ENCODE results near the gene ACSS1. TPM values are rescaled to one million over a fixed set of nuclear protein-coding genes. Genes with fewer than 3 reads are reported as not detected.

ACSS1 gene
- total RNA-seq, 1 donor from 2014 or later = not detected

- Histone ChIP-seq H4K20me1 (ENCODE audit: low read depth) (no peaks in the 10 kb centered on the region), H2AFZ (replicated peaks) (no peak overlapping the region), H3K27me3 (no peaks in the 10 kb centered on the region), H3K9me3 (ENCODE audit: low read depth) (no peaks in the 10 kb centered on the region), H3K27ac (no peak overlapping the region), H3F3A (ENCODE audit: low read depth) (no peaks in the 10 kb centered on the region), H3K4me1 (no peaks in the 10 kb centered on the region), H3K79me2 (ENCODE audit: low read depth) (no peaks in the 10 kb centered on the region), H3K4me2 (no peak overlapping the region), H3K4me3 (no peak overlapping the region), H3K9ac (no peak overlapping the region), H3K36me3 (no peaks in the 10 kb centered on the region)
- no peak for DNase-seq (ENCODE audit: low spot score)
- Mint-ChIP-seq H3K36me3 (no peaks in the 10 kb centered on the region), H3K27ac (no peak overlapping the region), H3K9me3 (no peaks in the 10 kb centered on the region), H3K4me1 (no peaks in the 10 kb centered on the region), H3K27me3 (ENCODE audit: insufficient read depth, low read depth) (peaks cover 6% of the 10 kb centered on the region), H3K4me3 (no peak overlapping the region)
- no peak for TF ChIP-seq EZH2phosphoT487 (IDR thresholded peaks at IDR 0.05)
- TF ChIP-seq, protein P1, sequence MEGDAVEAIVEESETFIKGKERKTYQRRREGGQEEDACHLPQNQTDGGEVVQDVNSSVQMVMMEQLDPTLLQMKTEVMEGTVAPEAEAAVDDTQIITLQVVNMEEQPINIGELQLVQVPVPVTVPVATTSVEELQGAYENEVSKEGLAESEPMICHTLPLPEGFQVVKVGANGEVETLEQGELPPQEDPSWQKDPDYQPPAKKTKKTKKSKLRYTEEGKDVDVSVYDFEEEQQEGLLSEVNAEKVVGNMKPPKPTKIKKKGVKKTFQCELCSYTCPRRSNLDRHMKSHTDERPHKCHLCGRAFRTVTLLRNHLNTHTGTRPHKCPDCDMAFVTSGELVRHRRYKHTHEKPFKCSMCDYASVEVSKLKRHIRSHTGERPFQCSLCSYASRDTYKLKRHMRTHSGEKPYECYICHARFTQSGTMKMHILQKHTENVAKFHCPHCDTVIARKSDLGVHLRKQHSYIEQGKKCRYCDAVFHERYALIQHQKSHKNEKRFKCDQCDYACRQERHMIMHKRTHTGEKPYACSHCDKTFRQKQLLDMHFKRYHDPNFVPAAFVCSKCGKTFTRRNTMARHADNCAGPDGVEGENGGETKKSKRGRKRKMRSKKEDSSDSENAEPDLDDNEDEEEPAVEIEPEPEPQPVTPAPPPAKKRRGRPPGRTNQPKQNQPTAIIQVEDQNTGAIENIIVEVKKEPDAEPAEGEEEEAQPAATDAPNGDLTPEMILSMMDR (IDR thresholded peaks at IDR 0.05) = no peak
- TF ChIP-seq EZH2 (IDR thresholded peaks at IDR 0.05) = no peak
These were observed 49.3 kb downstream of the ACSS1 start for GRCh38 chr20:25008388-25009217.

- no peak overlapping the region for H2AFZ ChIP-seq (replicated peaks)
- H3K4me1 ChIP-seq = no peaks in the 10 kb centered on the region
- no peak overlapping the region for H3K9ac ChIP-seq
- H3K36me3 Mint-ChIP-seq = no peaks in the 10 kb centered on the region
- H3K4me3 ChIP-seq = no peak overlapping the region
- no peak overlapping the region for H3K27ac ChIP-seq
- H3K4me2 ChIP-seq = no peak overlapping the region
- H3K79me2 ChIP-seq (ENCODE audit: low read depth) = no peaks in the 10 kb centered on the region
- H3K4me1 Mint-ChIP-seq = no peaks in the 10 kb centered on the region
- no peak for DNase-seq (ENCODE audit: low spot score)
- no peak for TF ChIP-seq EZH2phosphoT487 (IDR thresholded peaks at IDR 0.05)
- TF ChIP-seq, protein P1 (IDR thresholded peaks at IDR 0.05) = no peak
- no peak for TF ChIP-seq EZH2 (IDR thresholded peaks at IDR 0.05)
- peaks cover 2% of the 10 kb centered on the region for H3K27me3 Mint-ChIP-seq (ENCODE audit: insufficient read depth, low read depth)
- no peak overlapping the region for H3K27ac Mint-ChIP-seq
- H3K27me3 ChIP-seq = no peaks in the 10 kb centered on the region
- H3K9me3 Mint-ChIP-seq = no peaks in the 10 kb centered on the region
- no peaks in the 10 kb centered on the region for H4K20me1 ChIP-seq (ENCODE audit: low read depth)
- no peaks in the 10 kb centered on the region for H3F3A ChIP-seq (ENCODE audit: low read depth)
- no peaks in the 10 kb centered on the region for H3K36me3 ChIP-seq
- H3K9me3 ChIP-seq (ENCODE audit: low read depth) = no peaks in the 10 kb centered on the region
- H3K4me3 Mint-ChIP-seq = no peak overlapping the region
These were observed 50.2 kb downstream of the ACSS1 start for GRCh38 chr20:25007491-25008305.

- Mint-ChIP-seq H3K9me3 (no peaks in the 10 kb centered on the region), H3K4me1 (no peaks in the 10 kb centered on the region), H3K36me3 (no peaks in the 10 kb centered on the region), H3K27me3 (ENCODE audit: insufficient read depth, low read depth) (peaks cover 2% of the 10 kb centered on the region), H3K27ac (no peak overlapping the region), H3K4me3 (no peak overlapping the region)
- H3K36me3 ChIP-seq = no peaks in the 10 kb centered on the region
- no peaks in the 10 kb centered on the region for H3K27me3 ChIP-seq
- H3K4me1 ChIP-seq = no peaks in the 10 kb centered on the region
- TF ChIP-seq EZH2phosphoT487 (IDR thresholded peaks at IDR 0.05) (no peak), EZH2 (IDR thresholded peaks at IDR 0.05) (no peak)
- TF ChIP-seq, protein P1 (IDR thresholded peaks at IDR 0.05) = no peak
- no peak overlapping the region for H2AFZ ChIP-seq (replicated peaks)
- H3K4me2 ChIP-seq = no peak overlapping the region
- H3K4me3 ChIP-seq = no peak overlapping the region
- H3K9ac ChIP-seq = no peak overlapping the region
- no peaks in the 10 kb centered on the region for H3K9me3 ChIP-seq (ENCODE audit: low read depth)
- no peak for DNase-seq (ENCODE audit: low spot score)
- H4K20me1 ChIP-seq (ENCODE audit: low read depth) = no peaks in the 10 kb centered on the region
- H3F3A ChIP-seq (ENCODE audit: low read depth) = no peaks in the 10 kb centered on the region
- no peak overlapping the region for H3K27ac ChIP-seq
- no peaks in the 10 kb centered on the region for H3K79me2 ChIP-seq (ENCODE audit: low read depth)
These were observed 51.3 kb downstream of the ACSS1 start for GRCh38 chr20:25006431-25007167.

All from neural progenitor cell (in vitro differentiated cells).